GM19468 (cell line): Measurements from ENCODE around the gene NEK6.

Experiments
- ATAC-seq: cut with Tn5 transposase; IDR thresholded peaks from one replicate; pipeline ENCODE4 v1.9.1; 2021; ENCODE audit warnings: mild to moderate bottlenecking, moderate library complexity, moderate number of reproducible peaks; ENCODE audit not compliant: unreplicated experiment; ENCODE audit errors: extremely low read depth

Gene NEK6

GRCh38 chr9:124309667-124310084, 51.9 kb downstream of the NEK6 start:
- ATAC-seq, result no peak

- ATAC-seq, result no peak
Observed at GRCh38 chr9:124311283-124311682, 53.5 kb downstream of the NEK6 start.

GRCh38 chr9:124312290-124313265, 54.8 kb downstream of the NEK6 start:
- ATAC-seq, result no peak

DNA sequence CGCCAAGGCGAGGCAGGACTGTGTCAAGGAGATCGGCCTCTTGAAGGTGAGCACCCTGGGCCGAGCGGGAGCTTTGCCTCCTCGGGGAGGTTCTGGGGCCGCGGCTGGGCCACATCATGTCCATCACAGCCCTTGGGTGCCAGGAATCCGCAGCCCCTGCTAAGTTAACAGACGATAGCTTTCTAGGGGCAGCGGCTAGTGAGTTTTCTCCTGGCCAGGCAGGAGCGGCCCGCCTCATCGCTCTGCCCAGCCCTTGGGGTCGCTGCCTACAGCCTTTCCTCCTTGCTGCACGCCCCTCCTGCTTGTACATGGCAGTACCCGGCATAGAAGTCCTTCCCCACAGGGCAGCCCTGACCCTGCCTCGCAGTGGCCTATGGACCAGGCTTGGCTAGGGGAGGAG, 56.2 kb downstream of the NEK6 start:
- no peak for ATAC-seq

- no peak for ATAC-seq
Observed at GRCh38 chr9:124315882-124316281, 58.1 kb downstream of the NEK6 start.

- ATAC-seq, result no peak
Observed at GRCh38 chr9:124320062-124320973, 62.6 kb downstream of the NEK6 start.

GRCh38 chr9:124321416-124321815, 63.7 kb downstream of the NEK6 start:
- no peak for ATAC-seq

DNA sequence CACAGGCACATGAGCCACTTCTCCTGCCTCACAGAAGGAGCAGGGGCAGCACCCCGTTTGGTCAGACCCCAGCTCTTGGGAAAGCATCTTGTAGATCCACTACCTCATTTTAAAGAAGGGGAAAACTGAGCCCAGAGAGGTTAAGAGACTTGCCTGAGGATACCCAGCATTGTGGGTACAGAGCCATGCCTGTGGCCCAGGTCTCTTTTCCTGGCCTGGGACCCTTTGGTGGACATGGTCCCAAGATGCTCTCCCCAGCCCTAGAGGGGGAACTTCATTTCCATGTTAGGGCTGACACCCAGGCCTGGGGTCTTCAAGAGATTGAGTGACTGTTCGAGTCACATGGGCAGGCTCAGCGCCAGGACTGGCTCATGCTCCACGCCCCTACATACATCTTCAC, 64.2 kb downstream of the NEK6 start:
- no peak for ATAC-seq

DNA sequence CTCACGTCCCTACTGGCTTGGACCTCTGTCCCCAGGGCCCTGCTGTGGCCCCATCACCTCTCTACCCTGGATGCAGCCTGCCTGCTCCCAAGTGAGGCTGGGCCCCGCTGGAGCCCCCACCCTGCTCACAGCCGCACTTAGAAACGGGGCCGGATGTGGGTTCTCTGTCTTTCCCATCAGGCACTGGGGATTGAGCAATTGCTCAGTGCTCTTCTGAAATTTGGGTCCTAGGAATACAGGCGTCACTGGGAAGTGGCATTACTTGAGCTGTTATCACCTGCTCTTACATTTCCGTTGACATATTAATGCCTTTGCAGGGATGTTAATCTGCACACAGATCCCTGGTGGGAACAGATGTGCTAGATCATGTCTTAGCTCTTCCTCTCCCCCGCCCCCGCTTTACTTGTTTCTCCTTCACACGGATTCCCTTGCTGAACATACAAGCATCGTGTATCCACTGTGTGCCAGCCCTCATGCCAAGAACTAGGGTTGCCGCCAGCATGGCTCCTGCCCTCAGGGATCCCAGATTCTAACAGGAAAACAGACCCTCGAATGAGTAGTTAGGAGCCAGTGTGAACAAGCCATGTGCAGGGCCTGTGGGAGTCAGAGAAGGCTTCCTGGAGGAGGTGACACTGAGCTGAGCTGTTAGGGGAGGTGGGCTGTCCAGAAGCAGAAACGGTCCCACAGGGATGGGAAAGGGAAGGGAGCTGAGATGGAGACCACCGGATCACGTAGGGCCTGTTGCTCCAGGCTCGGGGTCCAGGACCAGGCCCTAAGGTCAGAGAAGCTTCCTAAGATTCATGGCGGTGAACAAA, 65.1 kb downstream of the NEK6 start:
- ATAC-seq, result no peak

DNA sequence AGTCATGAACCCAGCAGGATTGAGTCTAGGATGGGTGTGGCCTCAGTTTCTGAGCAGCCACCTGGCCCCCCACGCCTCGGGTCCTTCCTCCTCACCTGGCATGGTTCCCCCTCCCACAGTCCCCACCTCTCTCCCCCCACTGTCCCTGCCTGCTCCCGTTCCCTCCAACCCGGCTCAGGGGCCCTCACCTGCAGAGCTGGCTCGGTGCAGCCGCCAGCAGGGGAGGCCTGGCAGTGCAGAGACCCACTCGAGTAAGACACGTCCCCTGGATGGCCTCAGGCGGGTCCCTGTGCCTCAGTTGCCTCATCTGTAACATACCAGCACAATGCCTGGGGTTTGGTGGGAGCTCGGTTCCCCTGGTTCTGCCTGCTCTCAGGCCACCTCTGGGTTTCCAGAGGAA, 66.2 kb downstream of the NEK6 start:
- ATAC-seq, result no peak

DNA sequence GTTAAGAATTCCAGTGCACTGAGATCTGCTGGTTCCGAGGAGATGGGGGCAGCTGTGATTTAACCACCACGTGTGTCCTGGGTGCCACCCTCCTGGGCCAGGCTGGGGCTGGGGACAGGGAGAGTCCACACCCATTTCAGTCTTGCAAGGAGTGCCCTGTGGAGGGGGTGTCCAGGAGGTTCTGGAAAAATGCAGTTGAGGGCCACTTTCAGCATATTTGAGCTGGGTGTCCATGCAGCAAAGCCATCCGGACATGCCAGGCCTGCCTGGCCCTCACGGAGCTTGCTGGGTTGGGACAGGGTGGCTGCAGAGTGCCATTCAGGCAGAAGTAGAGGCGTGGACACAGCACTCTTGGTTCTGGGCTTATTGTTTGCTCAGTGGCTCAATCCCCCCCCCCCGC, 68.1 kb downstream of the NEK6 start:
- ATAC-seq, result no peak

- no peak for ATAC-seq
Observed at GRCh38 chr9:124326378-124326777, 68.6 kb downstream of the NEK6 start.

DNA sequence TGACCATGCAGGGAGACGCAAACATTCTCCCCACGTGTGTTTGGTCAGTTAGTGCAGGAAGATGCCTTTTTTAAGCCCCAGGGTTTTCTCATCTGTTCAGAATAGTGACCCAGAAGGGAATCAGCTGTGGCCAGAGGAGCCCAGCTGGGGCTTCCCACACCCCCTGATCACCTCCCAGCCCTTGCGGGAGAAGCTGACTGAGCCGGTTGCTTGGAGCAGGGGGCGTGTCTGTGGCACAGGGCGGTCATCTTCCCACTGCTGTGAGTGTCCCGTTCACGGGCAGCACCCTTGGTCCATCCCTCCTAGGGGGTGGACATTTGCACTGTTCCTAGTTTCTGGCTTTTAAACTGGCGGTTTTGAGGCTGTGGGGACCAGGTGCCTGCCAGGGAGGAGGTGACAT, 69.7 kb downstream of the NEK6 start:
- no peak for ATAC-seq

- ATAC-seq, result no peak
Observed at GRCh38 chr9:124328285-124328684, 70.5 kb downstream of the NEK6 start.

DNA sequence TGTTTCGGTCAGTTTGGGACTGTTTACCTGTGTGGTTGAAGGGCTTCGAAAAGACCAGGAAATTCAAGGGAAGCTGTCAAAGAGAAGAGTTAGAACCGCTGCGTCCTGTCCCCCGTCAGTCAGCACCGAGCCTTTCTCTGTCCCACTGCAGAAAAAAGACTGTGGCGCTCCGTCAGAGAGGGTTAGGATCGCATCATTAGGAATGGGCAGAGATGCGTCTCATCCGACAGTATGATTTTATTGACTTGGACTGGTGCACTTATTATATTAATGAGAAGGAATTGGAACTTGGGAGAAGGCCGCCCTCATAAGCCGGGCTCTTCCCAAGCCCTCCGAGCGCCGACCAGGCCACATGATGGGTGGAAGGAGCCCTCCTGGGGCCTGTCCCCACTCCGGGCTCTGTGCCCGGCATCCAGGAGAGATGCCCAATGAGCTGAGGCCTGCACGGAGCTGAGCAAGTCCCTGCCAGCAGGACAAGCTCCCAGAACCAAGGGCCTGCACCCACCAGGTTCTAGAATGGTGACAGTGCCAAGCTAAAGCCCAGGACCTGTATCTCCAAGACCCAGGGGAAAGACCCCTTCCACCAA, 71.5 kb downstream of the NEK6 start:
- no peak for ATAC-seq

DNA sequence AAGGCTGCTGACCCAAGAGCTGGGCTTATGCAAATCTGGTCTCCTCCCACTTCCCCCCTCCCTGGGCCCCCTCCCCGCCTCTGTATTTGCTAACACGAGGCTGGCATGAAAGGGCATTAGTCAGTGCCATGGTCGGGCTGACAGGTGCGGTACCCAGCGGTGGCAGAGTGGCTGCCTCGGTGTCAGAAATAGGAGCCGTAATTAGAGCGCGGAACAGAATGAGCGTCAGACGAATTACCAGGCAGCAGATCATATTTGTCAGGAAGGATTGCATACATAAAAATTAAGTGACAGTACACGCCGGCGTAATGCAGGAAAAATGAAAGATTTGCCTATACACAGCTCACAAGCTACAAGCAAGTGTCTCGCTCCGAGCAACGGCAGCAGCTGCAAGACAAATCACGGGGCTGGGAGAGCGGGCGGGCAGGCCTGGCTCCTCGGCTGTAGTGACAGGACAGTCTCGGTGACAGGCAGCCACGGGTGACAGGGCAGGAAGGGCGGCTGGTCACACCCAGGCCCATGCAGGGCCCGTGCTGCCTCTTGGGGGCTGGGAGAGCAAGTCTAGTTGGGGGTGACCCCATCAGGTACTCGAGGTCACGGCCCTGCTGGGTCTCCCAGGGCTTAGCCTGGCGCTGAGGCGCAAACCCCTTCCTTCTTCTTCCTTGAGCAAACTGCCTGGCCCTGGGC, 72.4 kb downstream of the NEK6 start:
- ATAC-seq, result no peak

GRCh38 chr9:124331580-124331979, 73.8 kb downstream of the NEK6 start:
- ATAC-seq, result no peak

- ATAC-seq, result no peak
Observed at GRCh38 chr9:124332361-124333202, 74.8 kb downstream of the NEK6 start.
